Smooth muscle cell (in vitro differentiated cells): Measurements from ENCODE around the gene B4GALT5. TPM values are rescaled to one million over a fixed set of nuclear protein-coding genes. Genes with fewer than 3 reads are reported as not detected.
"Not testable (repeated sequence)": the region's sequence is repeated elsewhere in the genome, so short reads cannot be mapped to it uniquely, and the experiment has no call there.

ENCODE experiments used
- DNase-seq: peaks from one replicate; lab custom pipeline; 2025; ENCODE audit not compliant: unreplicated experiment; lab: John Stamatoyannopoulos, UW
- H2AFZ ChIP-seq: fragments of 200-600 bp; sonication (generic); 2 replicates; pipeline ENCODE4 v1.6.0; 2016; ENCODE audit warnings: antibody characterized with exemption, low read depth, mild to moderate bottlenecking
- H3F3A ChIP-seq: fragments of 200-600 bp; sonication (generic); 2 replicates; pipeline ENCODE4 v1.6.0; 2017; ENCODE audit warnings: antibody characterized with exemption, low read depth
- H3K27ac ChIP-seq: fragments of 200-600 bp; sonication (generic); 2 replicates; pipeline ENCODE4 v1.5.1; 2016; ENCODE audit warnings: low read depth, mild to moderate bottlenecking
- H3K27me3 ChIP-seq: fragments of 200-600 bp; sonication (generic); 2 replicates; pipeline ENCODE4 v1.6.1; 2016; ENCODE audit warnings: low read depth, mild to moderate bottlenecking
- H3K36me3 ChIP-seq: fragments of 200-600 bp; sonication (generic); 2 replicates; pipeline ENCODE4 v1.5.1; 2016; ENCODE audit warnings: low read depth
- H3K4me1 ChIP-seq: fragments of 200-600 bp; sonication (generic); 2 replicates; pipeline ENCODE4 v1.5.1; 2016; ENCODE audit warnings: low read depth
- H3K4me2 ChIP-seq: fragments of 200-600 bp; sonication (generic); 2 replicates; pipeline ENCODE4 v1.6.0; 2016; ENCODE audit warnings: mild to moderate bottlenecking
- H3K4me3 ChIP-seq: fragments of 200-600 bp; sonication (generic); 2 replicates; pipeline ENCODE4 v1.5.1; 2016; ENCODE audit warnings: mild to moderate bottlenecking
- H3K79me2 ChIP-seq: fragments of 200-600 bp; sonication (generic); 2 replicates; pipeline ENCODE4 v1.6.0; 2016; ENCODE audit warnings: low read depth, mild to moderate bottlenecking
- H3K9ac ChIP-seq: fragments of 200-600 bp; sonication (generic); 2 replicates; pipeline ENCODE4 v1.6.0; 2016; ENCODE audit warnings: low read depth
- H3K9me3 ChIP-seq: fragments of 200-600 bp; sonication (generic); replicated peaks from 2 replicates; pipeline ENCODE4 v1.5.1; 2016; ENCODE audit warnings: low read depth
- H4K20me1 ChIP-seq: fragments of 200-600 bp; sonication (generic); 2 replicates; pipeline ENCODE4 v1.6.0; 2016; ENCODE audit warnings: low read depth
- WGBS: methylation state at CpG from one replicate; pipeline ENCODE4 v1.1.7; 2016; ENCODE audit warnings: low lambda C conversion rate; 5-methylcytosine and 5-hydroxymethylcytosine counted together
- polyA plus RNA-seq: library from polyadenylated mRNA; unstranded; fragments of >200 nt; fragmentation: Nextera tagmentation; extraction: Ambion mirVana; gene quantifications from 2 replicates; pipeline ENCODE4 v1.2.1, GENCODE V29; 2016
- total RNA-seq: library from RNA; depleted of rRNA; stranded (reverse); fragments of >200 nt; gene quantifications from 2 replicates; pipeline ENCODE4 v1.2.3, GENCODE V29; 2014
- TF ChIP-seq, protein P1 (sequence below): fragments of 200-600 bp; sonication (generic); IDR thresholded peaks from 2 replicates; pipeline ENCODE4 v1.5.1; 2017; ENCODE audit warnings: borderline replicate concordance, mild to moderate bottlenecking, antibody characterized with exemption; ENCODE audit not compliant: insufficient read depth, poor library complexity, severe bottlenecking

The B4GALT5 gene
- total and polyA plus RNA-seq, 2 experiments from 2014 or later = 8.2 to 26.0 TPM

DNA sequence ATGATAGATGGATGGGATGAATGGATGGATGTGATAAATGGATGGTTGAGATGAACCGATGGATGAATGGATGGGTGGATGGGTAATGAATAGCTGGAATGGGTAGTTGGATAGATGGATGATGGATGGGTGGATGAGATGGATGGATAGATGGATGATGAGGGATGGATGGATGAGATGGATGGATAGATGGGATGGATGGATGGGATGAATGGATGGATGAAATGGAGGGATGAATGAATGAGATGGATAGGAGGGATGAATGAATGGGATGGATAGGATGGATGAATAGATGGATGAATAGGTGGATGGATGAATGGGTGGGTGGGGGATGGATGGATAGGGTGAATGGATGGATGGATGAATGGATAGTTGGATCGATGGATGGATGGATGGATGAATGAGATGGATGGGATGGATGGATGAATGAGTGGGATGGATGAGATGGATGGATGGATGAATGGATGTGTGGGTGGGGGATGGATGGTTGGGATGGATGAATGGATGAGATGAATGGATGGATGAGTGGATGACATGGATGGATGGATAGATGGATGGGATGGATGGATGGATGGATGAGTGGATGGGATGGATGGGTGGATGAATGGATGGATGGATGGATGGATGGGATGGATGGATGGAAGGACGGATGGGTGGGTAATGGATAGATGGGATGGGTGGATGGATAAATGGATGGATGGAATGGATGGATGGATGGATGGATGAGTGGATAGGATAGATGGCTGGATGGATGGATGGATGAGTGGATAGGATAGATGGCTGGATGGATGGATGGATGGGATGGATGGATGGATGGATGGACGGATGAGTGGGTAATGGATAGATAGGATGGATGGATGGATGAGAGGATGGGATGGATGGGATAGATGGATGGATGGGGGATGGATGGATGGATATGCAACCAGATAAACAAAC is 94.3 kb downstream of the B4GALT5 start:
- Histone ChIP-seq H3K4me3 (no peak overlapping the region), H3K9ac (no peak overlapping the region), H3K4me1 (no peaks in the 10 kb centered on the region), H4K20me1 (no peaks in the 10 kb centered on the region), H3K27ac (no peak overlapping the region), H3K79me2 (no peaks in the 10 kb centered on the region), H3K27me3 (no peaks in the 10 kb centered on the region), H3K9me3 (no peaks in the 10 kb centered on the region), H3K4me2 (no peak overlapping the region), H2AFZ (no peak overlapping the region), H3K36me3 (no peaks in the 10 kb centered on the region), H3F3A (no peaks in the 10 kb centered on the region)
- DNase-seq = no peak
- TF ChIP-seq, protein P1, sequence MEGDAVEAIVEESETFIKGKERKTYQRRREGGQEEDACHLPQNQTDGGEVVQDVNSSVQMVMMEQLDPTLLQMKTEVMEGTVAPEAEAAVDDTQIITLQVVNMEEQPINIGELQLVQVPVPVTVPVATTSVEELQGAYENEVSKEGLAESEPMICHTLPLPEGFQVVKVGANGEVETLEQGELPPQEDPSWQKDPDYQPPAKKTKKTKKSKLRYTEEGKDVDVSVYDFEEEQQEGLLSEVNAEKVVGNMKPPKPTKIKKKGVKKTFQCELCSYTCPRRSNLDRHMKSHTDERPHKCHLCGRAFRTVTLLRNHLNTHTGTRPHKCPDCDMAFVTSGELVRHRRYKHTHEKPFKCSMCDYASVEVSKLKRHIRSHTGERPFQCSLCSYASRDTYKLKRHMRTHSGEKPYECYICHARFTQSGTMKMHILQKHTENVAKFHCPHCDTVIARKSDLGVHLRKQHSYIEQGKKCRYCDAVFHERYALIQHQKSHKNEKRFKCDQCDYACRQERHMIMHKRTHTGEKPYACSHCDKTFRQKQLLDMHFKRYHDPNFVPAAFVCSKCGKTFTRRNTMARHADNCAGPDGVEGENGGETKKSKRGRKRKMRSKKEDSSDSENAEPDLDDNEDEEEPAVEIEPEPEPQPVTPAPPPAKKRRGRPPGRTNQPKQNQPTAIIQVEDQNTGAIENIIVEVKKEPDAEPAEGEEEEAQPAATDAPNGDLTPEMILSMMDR = no peak
- WGBS = 90% methylated on average over 4 of the region's 4 CpGs

DNA sequence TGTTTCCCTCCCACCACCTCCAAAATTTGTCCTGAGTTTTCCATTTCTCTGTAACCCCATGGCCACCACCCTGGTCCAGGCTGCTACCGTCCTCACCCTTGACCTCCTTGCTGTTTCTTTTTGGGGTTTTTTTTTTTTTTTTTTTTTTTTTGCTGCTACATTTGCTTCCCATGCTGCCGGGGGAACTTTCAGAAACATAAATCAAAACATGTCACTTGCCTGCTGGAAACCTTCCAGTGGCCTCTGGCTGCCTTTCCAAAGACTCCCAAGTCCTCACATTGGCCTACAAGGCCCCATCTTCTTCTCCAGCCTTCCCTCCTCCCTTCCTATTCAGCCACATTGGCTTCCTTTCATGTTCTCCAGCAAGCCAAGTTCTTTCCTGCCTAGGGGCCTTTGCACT is 95.4 kb downstream of the B4GALT5 start:
- no peaks in the 10 kb centered on the region for H3F3A ChIP-seq
- no peaks in the 10 kb centered on the region for H3K79me2 ChIP-seq
- no peaks in the 10 kb centered on the region for H3K9me3 ChIP-seq
- no peak overlapping the region for H3K4me3 ChIP-seq
- H3K9ac ChIP-seq = no peak overlapping the region
- H4K20me1 ChIP-seq = no peaks in the 10 kb centered on the region
- no peak for DNase-seq
- no peak overlapping the region for H3K27ac ChIP-seq
- TF ChIP-seq, protein P1 = no peak
- H3K27me3 ChIP-seq = no peaks in the 10 kb centered on the region
- no peaks in the 10 kb centered on the region for H3K36me3 ChIP-seq
- WGBS = 80% methylated on average over 2 of the region's 2 CpGs
- H3K4me1 ChIP-seq = no peaks in the 10 kb centered on the region
- H2AFZ ChIP-seq = no peak overlapping the region
- no peak overlapping the region for H3K4me2 ChIP-seq

DNA sequence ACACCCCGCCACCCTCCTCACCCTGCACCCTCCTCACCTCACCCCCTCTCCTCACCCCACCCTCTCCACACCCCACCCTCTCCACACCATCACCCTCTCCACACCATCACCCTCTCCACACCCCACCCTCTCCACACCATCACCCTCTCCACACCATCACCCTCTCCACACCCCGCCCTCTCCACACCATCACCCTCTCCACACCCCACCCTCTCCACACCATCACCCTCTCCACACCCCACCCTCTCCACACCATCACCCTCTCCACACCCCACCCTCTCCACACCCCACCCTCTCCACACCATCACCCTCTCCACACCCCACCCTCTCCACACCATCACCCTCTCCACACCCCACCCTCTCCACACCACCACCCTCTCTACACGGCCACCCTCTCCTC is 96.3 kb downstream of the B4GALT5 start:
- H3F3A ChIP-seq, H3K4me1 ChIP-seq, H3K79me2 ChIP-seq, H4K20me1 ChIP-seq, H3K4me2 ChIP-seq, H3K36me3 ChIP-seq, H3K4me3 ChIP-seq, DNase-seq, H3K27ac ChIP-seq, H3K27me3 ChIP-seq, H3K9ac ChIP-seq, H3K9me3 ChIP-seq, H2AFZ ChIP-seq: not testable (repeated sequence)
- WGBS = no CpG with 5 or more reads among the region's 3 CpGs

DNA sequence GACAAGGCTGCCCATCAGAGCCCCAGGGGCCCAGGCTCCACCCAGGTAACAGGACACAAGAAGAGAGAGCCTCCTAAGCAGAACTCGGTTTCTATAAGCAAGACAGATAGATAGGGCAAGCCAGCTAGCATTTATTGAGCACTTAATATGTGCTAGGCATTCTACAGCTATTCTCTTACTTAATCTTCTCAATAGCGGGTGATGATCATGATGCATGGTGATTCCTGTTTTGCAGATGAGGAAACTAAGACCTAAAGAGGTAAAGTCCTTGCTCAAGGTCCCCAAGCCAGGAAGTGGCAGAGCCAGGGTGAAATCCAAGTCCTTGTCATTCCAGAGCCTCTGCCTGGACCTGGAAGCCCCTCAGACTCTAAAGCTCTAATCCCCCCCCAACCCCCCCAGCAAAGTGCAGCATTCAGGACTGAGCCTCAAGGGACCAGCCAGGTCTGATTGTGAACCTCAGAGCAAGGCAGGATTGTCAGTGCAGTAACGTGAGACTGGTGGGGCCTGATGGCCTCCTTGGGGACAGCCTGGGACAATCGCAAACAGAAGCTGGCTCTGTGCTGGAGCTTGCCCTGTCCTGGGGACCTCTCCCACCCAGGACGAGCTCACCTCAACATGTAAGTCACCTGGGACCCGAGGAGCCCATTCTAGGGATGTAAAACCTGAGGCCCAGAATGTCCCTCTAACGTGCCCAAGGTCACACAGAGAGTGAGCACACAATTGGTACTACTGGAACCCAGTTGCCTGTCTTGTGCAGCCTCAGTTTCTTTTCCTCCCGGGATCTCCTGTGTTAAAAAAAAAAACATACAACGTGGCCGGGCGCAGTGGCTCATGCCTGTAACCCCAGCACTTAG is 97.3 kb downstream of the B4GALT5 start:
- H3K9ac ChIP-seq = no peak overlapping the region
- TF ChIP-seq, protein P1 = no peak
- H3K4me2 ChIP-seq = no peak overlapping the region
- H4K20me1 ChIP-seq = no peaks in the 10 kb centered on the region
- H3K36me3 ChIP-seq = no peaks in the 10 kb centered on the region
- no peaks in the 10 kb centered on the region for H3K27me3 ChIP-seq
- 83% methylated on average over 11 of the region's 11 CpGs for WGBS
- no peak overlapping the region for H2AFZ ChIP-seq
- H3K9me3 ChIP-seq = no peaks in the 10 kb centered on the region
- no peaks in the 10 kb centered on the region for H3K4me1 ChIP-seq
- no peak for DNase-seq
- H3K27ac ChIP-seq = no peak overlapping the region
- no peaks in the 10 kb centered on the region for H3F3A ChIP-seq
- H3K79me2 ChIP-seq = no peaks in the 10 kb centered on the region
- H3K4me3 ChIP-seq = no peak overlapping the region
